Caco-2 (cell line): ENCODE data around the gene PRKAG1. TPM values are rescaled to one million over a fixed set of nuclear protein-coding genes. Genes with fewer than 3 reads are reported as not detected.

ENCODE experiments used
- BruUV-seq: library from RNA; stranded (reverse); fragments of 400-500 nt; replicated peaks from 2 replicates; lab custom pipeline; 2021; lab: Mats Ljungman, UMichigan
- CTCF ChIA-PET: fragments of 300-600 bp; sonication (Branson Sonifier 250); formaldehyde crosslinking; loops from one replicate; lab custom pipeline; 2022; ENCODE audit warnings: antibody characterized with exemption; lab: Charles Lee
- POLR2A ChIA-PET: fragments of 300-600 bp; sonication (Branson Sonifier 250); formaldehyde crosslinking; loops from one replicate; lab custom pipeline; 2022; ENCODE audit warnings: antibody characterized with exemption; lab: Charles Lee
- DNase-seq, 2 experiments: peaks; one replicate each; pipeline versions ENCODE4 v3.0.0 to v3.0.0-alpha.2; 2020 to 2022
- H3K27me3 ChIP-seq: replicated peaks from 2 replicates; pipeline ENCODE4 v1.6.0; 2011; ENCODE audit warnings: low read length; ENCODE audit not compliant: control insufficient read depth, insufficient read depth
- H3K36me3 ChIP-seq: 2 replicates; pipeline ENCODE4 v1.5.1; 2011; ENCODE audit warnings: low read length; ENCODE audit not compliant: control insufficient read depth, insufficient read depth
- H3K4me1 ChIP-seq: fragments of 250-450 bp; sonication (Bioruptor Pico); 2 replicates; pipeline ENCODE4 v1.5.1; 2020; ENCODE audit warnings: mild to moderate bottlenecking
- H3K4me3 ChIP-seq: 2 replicates; pipeline ENCODE4 v1.5.1; 2011; ENCODE audit warnings: low read depth, mild to moderate bottlenecking, control low read depth, low read length
- H3K9me3 ChIP-seq: fragments of 250-450 bp; sonication (Bioruptor Pico); 2 replicates; pipeline ENCODE4 v1.5.1; 2020; ENCODE audit warnings: mild to moderate bottlenecking, moderate library complexity
- H3K27ac Mint-ChIP-seq: one replicate; pipeline ENCODE4 v1.8.0; 2022; ENCODE audit warnings: mixed read lengths; ENCODE audit not compliant: unreplicated experiment
- H3K27me3 Mint-ChIP-seq: one replicate; pipeline ENCODE4 v1.8.0; 2022; ENCODE audit warnings: mixed read lengths; ENCODE audit not compliant: insufficient read depth, unreplicated experiment
- H3K36me3 Mint-ChIP-seq: one replicate; pipeline ENCODE4 v1.8.0; 2022; ENCODE audit warnings: mild to moderate bottlenecking, mixed read lengths; ENCODE audit not compliant: insufficient read depth, unreplicated experiment
- H3K4me1 Mint-ChIP-seq: one replicate; pipeline ENCODE4 v1.8.0; 2022; ENCODE audit warnings: low read depth, mixed read lengths; ENCODE audit not compliant: unreplicated experiment
- H3K4me3 Mint-ChIP-seq: one replicate; pipeline ENCODE4 v1.8.0; 2022; ENCODE audit warnings: mild to moderate bottlenecking, moderate library complexity, mixed read lengths; ENCODE audit not compliant: unreplicated experiment
- H3K9me3 Mint-ChIP-seq: one replicate; pipeline ENCODE4 v1.8.0; 2022; ENCODE audit warnings: mixed read lengths; ENCODE audit not compliant: unreplicated experiment
- CTCF ChIP-seq, 2 experiments: fragments of 200-600 bp in 1 of 2; IDR thresholded peaks; 1 replicate in 1 of 2; 2 replicates in 1 of 2; pipeline versions ENCODE4 v1.5.1 to v1.8.0; 2011 to 2022; ENCODE audit warnings: antibody characterized with exemption in 1 of 2, control low read depth in 1 of 2, inconsistent platforms in 1 of 2, low read depth in 1 of 2, low read length in 1 of 2, mild to moderate bottlenecking in 1 of 2, moderate library complexity in 1 of 2; ENCODE audit not compliant: insufficient read depth in 1 of 2, severe bottlenecking in 1 of 2, unreplicated experiment in 1 of 2
- intact Hi-C: fragments of 100-400 bp; cut with micrococcal nuclease; formaldehyde crosslinking; loops from one replicate; pipeline ENCODE4 v1.10.0; 2022; ENCODE audit not compliant: unreplicated experiment
- total RNA-seq: library from RNA; stranded (reverse); gene quantifications from 2 replicates; pipeline ENCODE4 v1.2.3, GENCODE V29; 2022

Gene PRKAG1
- total RNA-seq, 1 experiment from 2014 or later = 60.3 TPM

- Histone ChIP-seq H3K4me1 (peaks cover 28% of the 10 kb centered on the region), H3K4me3 (no peak overlapping the region), H3K27me3 (no peaks in the 10 kb centered on the region), H3K36me3 (no peaks in the 10 kb centered on the region), H3K9me3 (no peaks in the 10 kb centered on the region)
- TF ChIP-seq CTCF (IDR thresholded peaks at IDR 0.05; ENCODE audit: insufficient read depth in 1 of 2, low read depth in 1 of 2, low read length in 1 of 2, severe bottlenecking in 1 of 2, unreplicated experiment in 1 of 2) = peak; percentile 93 to 95
- ChIA-PET POLR2A (interaction anchor here (0.6 kb wide), 1 partner anchor 1247 kb away, joined by 6 read pairs; no protein-coding TSS in a partner anchor), CTCF (interaction anchor here (1.4 to 6.3 kb wide), 3 partner anchors 14 to 115 kb away, joined by 4 to 90 read pairs (median 10); partner anchors contain the start of genes LMBR1L, WNT1 and WNT10B)
- H3K9me3 Mint-ChIP-seq = no peaks in the 10 kb centered on the region
- H3K4me3 Mint-ChIP-seq = peak overlapping the region; percentile 59
- peak overlapping the region; percentile 5 for H3K27ac Mint-ChIP-seq
- BruUV-seq = no TSS peak
- H3K27me3 Mint-ChIP-seq = no peaks in the 10 kb centered on the region
- peaks cover 12% of the 10 kb centered on the region for H3K36me3 Mint-ChIP-seq
- intact Hi-C loops = loop anchor here (1.0 to 5.0 kb wide), 6 partner anchors 15 to 142 kb away; partner anchors contain the start of gene PRKAG1
- peak; percentile 93 to 96 for DNase-seq
- peaks cover 28% of the 10 kb centered on the region for H3K4me1 Mint-ChIP-seq
These were observed 23.3 kb downstream of the PRKAG1 start for GRCh38 chr12:48995086-48995879.

GRCh38 chr12:48994224-48995085, 24.1 kb downstream of the PRKAG1 start:
- H3K9me3 Mint-ChIP-seq = no peaks in the 10 kb centered on the region
- Histone ChIP-seq H3K27me3 (no peaks in the 10 kb centered on the region), H3K36me3 (no peaks in the 10 kb centered on the region), H3K9me3 (no peaks in the 10 kb centered on the region), H3K4me3 (no peak overlapping the region), H3K4me1 (peaks cover 20% of the 10 kb centered on the region)
- peaks cover 3% of the 10 kb centered on the region for H3K27me3 Mint-ChIP-seq
- no peak for TF ChIP-seq CTCF (IDR thresholded peaks at IDR 0.05; ENCODE audit: insufficient read depth in 1 of 2, low read depth in 1 of 2, low read length in 1 of 2, severe bottlenecking in 1 of 2, unreplicated experiment in 1 of 2)
- BruUV-seq = no TSS peak
- H3K4me1 Mint-ChIP-seq = peaks cover 28% of the 10 kb centered on the region
- ChIA-PET CTCF (interaction anchor here (0.8 to 6.3 kb wide), 4 partner anchors 14 to 116 kb away, joined by 3 to 90 read pairs (median 4); partner anchors contain the start of genes LMBR1L and WNT1), POLR2A (interaction anchor here (0.6 kb wide), 1 partner anchor 1248 kb away, joined by 6 read pairs; no protein-coding TSS in a partner anchor)
- intact Hi-C loops = loop anchor here (1.0 to 5.0 kb wide), 6 partner anchors 14 to 141 kb away; partner anchors contain the start of gene PRKAG1
- H3K4me3 Mint-ChIP-seq = peak overlapping the region; percentile 59
- no peak for DNase-seq
- peaks cover 8% of the 10 kb centered on the region for H3K36me3 Mint-ChIP-seq
- peak overlapping the region; percentile 5 for H3K27ac Mint-ChIP-seq

GRCh38 chr12:48993787-48994186, 24.8 kb downstream of the PRKAG1 start:
- no peaks in the 10 kb centered on the region for H3K27me3 ChIP-seq
- H3K27me3 Mint-ChIP-seq = peaks cover 6% of the 10 kb centered on the region
- peaks cover 28% of the 10 kb centered on the region for H3K4me1 Mint-ChIP-seq
- DNase-seq = no peak
- no peaks in the 10 kb centered on the region for H3K9me3 Mint-ChIP-seq
- no peak overlapping the region for H3K4me3 ChIP-seq
- H3K36me3 ChIP-seq = no peaks in the 10 kb centered on the region
- ChIA-PET POLR2A (no interaction called here), CTCF (interaction anchor here (0.9 to 6.3 kb wide), 2 partner anchors 13 to 25 kb away, joined by 3 to 90 read pairs; partner anchors contain the start of gene WNT1)
- no peak overlapping the region for H3K4me3 Mint-ChIP-seq
- no peaks in the 10 kb centered on the region for H3K9me3 ChIP-seq
- peaks cover 1% of the 10 kb centered on the region for H3K36me3 Mint-ChIP-seq
- intact Hi-C loops = no loop called here
- no peak overlapping the region for H3K27ac Mint-ChIP-seq
- no peak for TF ChIP-seq CTCF (IDR thresholded peaks at IDR 0.05; ENCODE audit: insufficient read depth in 1 of 2, low read depth in 1 of 2, low read length in 1 of 2, severe bottlenecking in 1 of 2, unreplicated experiment in 1 of 2)
- BruUV-seq = no TSS peak
- H3K4me1 ChIP-seq = peaks cover 19% of the 10 kb centered on the region
